Fibroblast of skin of abdomen (primary cell): ENCODE measurements around the gene CDK19.

Experiments used
- DNase-seq: peaks from one replicate; pipeline ENCODE4 v3.0.0-alpha.2; 2013

CDK19 gene

GRCh38 chr6:110693994-110694393 lies 121.3 kb downstream of the CDK19 start:
- DNase-seq, result no peak

DNA sequence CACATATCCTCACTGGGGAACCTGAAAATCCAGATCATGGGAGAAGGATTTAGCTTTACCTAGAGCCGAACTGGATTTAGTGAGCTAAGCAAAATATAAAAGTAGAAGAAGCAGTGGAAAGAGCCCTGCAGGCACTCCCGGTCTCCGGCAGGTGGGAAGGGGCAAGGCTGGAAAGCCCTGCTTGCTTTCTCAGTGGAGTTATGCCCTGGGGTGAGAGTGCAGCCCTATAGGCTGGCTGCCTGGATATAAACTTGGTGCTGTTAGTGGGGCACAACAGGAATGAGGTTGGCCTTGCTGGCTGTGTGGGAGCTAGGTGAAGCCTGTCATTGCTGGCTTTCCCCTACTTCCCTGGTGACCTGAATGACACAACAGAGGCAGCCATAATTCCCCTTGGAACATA lies 122.0 kb downstream of the CDK19 start:
- no peak for DNase-seq

GRCh38 chr6:110690916-110691315 lies 124.4 kb downstream of the CDK19 start:
- DNase-seq, result no peak

DNA sequence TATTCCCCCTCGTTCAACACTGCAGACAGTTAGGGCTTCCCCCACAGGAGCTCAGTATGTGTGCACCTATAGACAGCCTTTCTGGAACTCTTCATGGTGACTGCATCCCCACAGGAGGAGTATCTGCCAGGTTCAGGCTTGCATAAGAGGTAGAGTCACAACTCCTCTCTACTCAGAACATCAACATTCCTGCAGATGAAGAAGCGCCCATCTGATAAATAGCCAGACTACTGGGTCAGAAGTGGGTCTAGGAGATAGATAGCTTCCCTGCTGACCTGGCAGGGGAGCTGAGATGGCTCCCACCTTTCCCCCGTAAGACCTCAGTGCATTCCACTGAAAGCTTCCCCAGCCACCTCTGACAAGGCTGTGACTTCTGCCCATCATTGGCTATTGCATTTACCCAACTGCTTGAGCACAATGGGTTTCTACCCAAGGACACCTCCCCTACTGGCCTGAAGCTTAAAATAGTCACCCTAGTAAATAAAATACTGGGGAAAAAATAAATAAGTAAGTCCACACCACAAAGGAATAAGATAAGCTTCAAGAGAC lies 125.1 kb downstream of the CDK19 start:
- DNase-seq, result no peak

DNA sequence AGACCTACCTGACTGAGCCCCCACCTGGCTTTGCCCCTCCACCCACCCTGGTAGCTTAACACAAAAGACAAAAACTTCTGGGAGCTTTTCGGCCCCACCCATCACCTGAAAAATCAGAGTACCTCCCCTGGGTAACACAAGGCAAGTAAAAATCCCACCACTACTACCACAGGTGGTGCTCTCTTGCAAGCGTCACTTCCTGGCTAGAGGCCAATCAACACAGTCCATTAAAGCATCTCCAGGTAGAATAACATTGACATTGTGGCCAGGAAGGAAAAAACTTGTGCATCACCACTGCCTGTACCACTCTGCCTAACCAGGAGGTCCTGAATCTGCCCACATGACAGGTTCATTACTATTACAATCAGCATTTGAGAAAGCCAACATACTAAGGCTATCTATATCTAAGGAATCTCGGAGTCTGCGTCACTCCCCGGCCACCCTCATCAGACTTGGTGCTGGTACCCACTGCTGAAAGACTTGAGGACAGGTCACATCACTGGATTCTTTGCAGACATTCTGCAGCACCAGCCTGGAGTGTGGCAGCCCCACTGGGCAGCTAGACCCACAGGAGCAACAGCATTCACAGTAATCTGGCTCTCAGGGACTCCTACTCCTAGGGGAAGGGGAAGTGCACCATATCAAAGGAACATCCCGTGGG lies 125.9 kb downstream of the CDK19 start:
- no peak for DNase-seq

DNA sequence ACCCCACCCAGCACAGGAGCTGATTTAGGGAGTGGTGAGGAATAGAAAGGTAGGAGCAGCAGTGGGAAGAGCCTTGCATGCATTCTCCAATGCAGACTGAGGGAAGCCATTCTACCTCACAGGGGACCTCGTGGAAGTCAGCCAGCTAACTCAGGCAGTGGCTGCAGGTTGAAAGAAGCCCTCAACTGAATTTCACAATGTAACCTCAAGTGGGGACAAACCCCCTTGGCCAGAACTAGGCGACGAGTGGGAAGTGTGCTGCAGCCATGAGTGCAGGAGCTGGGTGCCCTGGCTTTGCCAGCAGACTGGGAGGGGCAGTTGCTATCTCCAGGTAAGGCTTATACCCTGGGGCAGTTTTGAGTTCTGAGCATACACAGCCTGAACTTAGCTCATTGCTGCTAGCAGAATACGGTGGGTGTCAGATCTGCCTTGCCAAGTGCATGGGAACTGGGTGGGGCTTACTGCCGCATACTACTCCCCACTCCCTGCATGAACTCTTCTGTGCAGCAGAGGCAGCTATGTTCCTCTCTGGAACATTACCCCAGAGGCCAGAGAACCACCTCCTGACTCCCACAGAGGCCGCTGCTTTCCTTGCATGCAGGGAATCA lies 126.5 kb downstream of the CDK19 start:
- DNase-seq, result no peak

- no peak for DNase-seq
Measured at GRCh38 chr6:110687326-110687725, 127.9 kb downstream of the CDK19 start.

GRCh38 chr6:110683241-110683640 lies 132.0 kb downstream of the CDK19 start:
- no peak for DNase-seq

DNA sequence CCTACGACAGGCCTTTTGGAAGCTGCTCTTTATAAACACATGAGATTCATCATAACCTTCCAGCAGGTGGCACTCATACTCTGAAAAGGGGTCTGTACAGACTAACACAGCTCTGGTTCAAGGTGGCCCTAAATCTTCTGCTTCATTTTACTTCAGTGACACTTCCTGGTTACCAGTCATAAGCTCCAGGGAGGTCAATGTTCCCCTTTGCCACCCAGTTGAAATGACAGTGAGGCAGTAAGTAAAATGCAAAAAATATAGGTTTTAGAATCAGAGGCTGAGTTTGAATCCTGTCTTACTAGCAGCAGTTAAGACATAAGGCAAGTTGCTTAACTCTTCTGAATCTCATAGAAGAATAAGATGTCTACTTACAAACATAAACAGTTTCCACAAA lies 132.8 kb downstream of the CDK19 start:
- DNase-seq, result peak; percentile 76

DNA sequence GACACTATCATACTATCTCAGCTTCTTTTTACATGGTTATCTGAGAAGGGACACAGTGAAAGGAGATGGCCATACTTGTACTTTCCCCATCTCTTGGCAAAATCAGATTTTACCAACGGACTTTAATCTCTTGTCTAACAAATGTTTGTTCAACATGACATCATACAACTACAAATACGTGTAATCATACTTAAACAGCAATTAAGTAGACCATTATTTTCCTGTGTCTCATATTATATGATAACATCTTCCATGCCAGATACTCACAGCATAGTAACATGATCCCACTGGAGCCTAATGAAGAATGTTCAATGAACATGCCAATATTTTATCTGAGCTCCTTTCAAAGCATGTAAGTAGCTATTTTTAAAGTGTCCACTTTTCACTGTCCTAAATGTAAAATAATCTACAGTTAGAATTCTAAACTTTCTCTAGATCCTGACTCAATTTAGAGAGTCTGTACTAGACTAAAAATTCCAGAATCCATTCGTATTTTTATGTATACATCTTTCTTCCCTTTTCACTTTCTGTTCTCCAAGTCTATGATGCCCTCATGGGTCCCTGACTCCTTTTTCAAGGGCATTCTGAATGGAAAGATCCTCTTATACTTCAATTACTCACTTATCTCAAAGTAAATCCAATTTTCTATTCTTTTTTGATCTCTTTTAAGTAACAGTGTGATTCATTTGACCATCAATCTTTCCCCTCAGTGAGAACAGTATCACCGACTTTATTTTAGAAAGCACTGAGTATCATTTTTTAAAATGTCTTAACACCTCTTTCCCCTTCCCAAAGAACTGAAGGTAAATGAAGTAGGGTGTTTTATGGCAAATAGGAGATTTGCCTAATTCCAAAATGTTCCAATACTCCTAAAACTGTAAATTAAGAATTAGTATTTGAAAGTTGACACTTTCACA lies 133.5 kb downstream of the CDK19 start:
- no peak for DNase-seq

DNA sequence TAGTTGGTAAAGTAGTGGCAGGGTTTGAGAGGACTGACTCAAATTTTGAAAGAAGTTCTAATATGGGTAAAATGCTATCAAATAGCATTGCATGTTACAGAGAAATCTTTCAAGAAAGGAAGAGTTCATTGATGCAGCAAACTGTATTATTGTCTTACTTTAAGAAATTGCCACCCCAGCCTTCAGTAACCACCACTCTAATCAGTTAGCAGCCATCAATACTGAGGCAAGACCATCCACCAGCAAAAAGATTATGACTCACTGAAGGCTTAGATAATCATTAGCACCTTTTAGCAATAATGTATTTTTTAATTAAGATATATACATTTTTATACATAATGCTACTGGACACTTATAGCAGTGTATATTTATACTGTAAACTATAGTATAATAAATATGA lies 138.9 kb downstream of the CDK19 start:
- no peak for DNase-seq

DNA sequence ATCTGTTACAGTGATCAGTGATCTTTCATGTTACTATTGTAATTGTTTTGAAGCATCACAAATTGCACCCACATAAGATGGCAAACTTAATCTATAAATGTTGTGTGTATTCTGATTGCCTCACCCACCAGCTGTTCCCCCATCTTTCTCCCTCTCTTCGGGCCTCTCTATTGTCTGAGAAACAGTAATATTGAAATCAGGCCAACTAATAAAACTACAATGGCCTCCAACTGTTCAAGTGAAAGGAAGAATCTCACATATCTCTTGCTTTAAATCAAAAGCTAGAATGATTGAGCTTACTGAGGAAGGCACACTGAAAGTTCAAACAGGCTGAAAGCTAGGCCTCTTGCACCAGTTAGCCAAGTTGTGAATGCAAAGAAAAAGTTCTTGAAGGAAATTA lies 141.2 kb downstream of the CDK19 start:
- no peak for DNase-seq

- no peak for DNase-seq
Measured at GRCh38 chr6:110672122-110672521, 143.1 kb downstream of the CDK19 start.

- no peak for DNase-seq
Measured at GRCh38 chr6:110671447-110671846, 143.8 kb downstream of the CDK19 start.

DNA sequence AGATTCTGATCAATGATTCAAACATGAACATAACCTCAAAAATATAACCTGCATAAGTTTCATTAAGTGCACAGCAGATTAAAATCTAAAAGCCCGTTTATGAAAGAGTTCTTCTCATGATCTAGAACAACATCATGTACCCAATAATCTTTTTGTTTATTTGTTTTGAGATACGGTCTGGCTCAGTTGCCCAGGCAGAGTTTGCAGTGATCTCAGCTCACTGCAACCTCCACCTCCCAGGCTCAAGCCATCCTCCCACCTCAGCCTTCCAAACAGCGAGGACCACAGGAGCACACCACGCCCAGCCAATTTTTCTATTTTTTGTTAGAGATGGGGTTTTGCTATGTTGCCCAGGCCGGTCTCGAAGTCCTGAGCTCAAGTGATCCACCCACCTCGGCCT lies 149.7 kb downstream of the CDK19 start:
- DNase-seq, result no peak

GRCh38 chr6:110664933-110665332 lies 150.3 kb downstream of the CDK19 start:
- DNase-seq, result peak; percentile 54

GRCh38 chr6:110662490-110663211 lies 152.6 kb downstream of the CDK19 start:
- peak; percentile 10 for DNase-seq

GRCh38 chr6:110661414-110661813 lies 153.9 kb downstream of the CDK19 start:
- no peak for DNase-seq

DNA sequence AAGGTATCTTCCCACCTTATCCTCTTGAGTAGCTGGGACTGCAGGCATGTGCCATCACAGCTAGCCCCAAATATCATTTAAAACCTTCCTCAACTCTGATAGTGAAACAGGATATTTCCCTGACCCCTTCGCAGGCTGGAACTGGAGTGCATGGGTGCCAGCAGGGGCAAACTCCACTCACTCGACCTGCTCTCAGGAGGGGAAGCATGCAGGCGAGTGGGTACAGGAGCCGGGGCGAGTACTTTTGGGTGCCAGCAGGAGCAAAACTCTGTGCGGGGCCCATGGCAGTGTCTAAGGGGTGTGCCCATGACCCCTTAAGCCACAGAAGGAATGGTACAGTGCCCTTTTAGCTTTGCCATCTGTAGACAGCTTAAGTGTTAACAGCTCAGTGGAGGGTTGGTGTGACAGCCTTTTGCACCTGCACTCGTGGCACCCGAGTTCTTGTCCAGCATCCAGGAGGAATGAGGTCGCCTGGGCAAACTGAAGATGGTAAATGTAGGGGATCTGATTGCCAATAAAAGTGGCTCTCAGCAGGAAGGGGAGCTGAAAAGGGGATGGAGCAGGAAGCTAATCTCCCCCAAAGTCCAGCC lies 155.1 kb downstream of the CDK19 start:
- DNase-seq, result no peak

DNA sequence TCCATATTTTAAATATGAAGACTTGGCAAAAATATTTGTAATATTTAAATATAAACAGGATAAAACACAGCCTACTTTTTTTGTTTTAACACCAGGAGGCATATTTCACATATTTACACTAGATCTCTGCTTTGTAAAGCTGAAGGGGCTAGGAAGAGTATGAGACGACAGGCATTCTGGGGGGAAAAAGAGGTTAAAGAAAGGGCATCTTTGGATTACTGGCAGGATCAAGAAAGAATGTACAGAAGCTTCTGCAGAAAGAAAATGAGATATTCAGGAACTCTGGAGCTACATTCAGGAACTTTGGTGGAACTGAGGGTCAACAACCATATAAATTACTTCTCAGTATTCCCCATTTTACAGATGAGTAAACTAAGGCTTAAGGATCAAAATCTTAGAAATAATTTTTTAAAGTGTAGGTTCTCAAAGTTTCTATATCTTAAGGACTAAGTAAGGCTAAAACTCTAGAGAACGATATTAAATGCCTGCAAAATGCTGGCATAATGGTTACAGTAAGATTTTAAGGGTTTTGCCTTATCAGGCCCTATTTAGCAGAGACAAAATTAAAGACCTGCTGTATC lies 156.5 kb downstream of the CDK19 start:
- no peak for DNase-seq

- DNase-seq, result no peak
Measured at GRCh38 chr6:110656492-110656891, 158.8 kb downstream of the CDK19 start.

DNA sequence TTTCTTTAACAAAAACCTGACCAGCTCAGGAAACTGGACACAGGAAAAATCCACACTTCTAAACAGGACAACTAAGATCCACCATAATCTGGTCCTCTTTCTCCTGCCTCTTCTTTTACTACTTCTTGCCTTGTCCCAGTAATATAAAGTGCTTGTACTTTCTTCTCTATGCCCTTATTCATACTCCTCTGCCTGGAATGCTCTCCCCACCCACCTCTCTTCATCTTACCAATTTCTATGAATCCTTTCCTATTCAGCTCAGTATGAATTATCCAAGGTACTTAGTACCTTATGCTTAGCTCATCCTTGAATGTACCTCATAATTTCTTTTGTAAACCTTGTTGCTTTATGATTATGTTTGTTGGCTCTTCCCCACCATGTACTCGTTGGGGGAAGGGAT lies 159.4 kb downstream of the CDK19 start:
- no peak for DNase-seq
